Stimulated activated CD4-positive, alpha-beta T cell treated with anti-CD3 and anti-CD28 coated beads, TNF-alpha, amount 100 ng/mL, for 24 hours (primary cell): ENCODE results near the gene B3GNT8.
"Not testable (repeated sequence)": the region's sequence is repeated elsewhere in the genome, so short reads cannot be mapped to it uniquely, and the experiment has no call there.

Experiments used
- DNase-seq, 3 experiments: peaks; one replicate each; pipeline ENCODE4 v3.0.0-alpha.2; 2020; ENCODE audit warnings: low read depth in 3 of 3

The B3GNT8 gene

GRCh38 chr19:41391618-41392017, 35.6 kb downstream of the B3GNT8 start:
- no peak for DNase-seq

GRCh38 chr19:41386442-41386841, 40.7 kb downstream of the B3GNT8 start:
- no peak for DNase-seq

- no peak for DNase-seq
Measured at GRCh38 chr19:41384351-41384750, 42.8 kb downstream of the B3GNT8 start.

GRCh38 chr19:41381536-41381935, 45.6 kb downstream of the B3GNT8 start:
- DNase-seq: not testable (repeated sequence)

GRCh38 chr19:41377977-41378709, 49.0 kb downstream of the B3GNT8 start:
- no peak for DNase-seq

GRCh38 chr19:41376998-41377365, 50.2 kb downstream of the B3GNT8 start:
- no peak for DNase-seq

- no peak for DNase-seq
Measured at GRCh38 chr19:41376241-41376997, 50.8 kb downstream of the B3GNT8 start, which contains the start of gene TMEM91. Gene TMEM91 (plus strand): TSS chr19:41376533. CDS start chr19:41378310, 1,777 bp downstream.
